K562 (cell line): ENCODE results near the gene ZFYVE28. TPM values are rescaled to one million over a fixed set of nuclear protein-coding genes. Genes with fewer than 3 reads are reported as not detected.

Source experiments
- ARID3A ChIP-seq: IDR thresholded peaks from 2 replicates; pipeline ENCODE4 v1.6.1; 2012; ENCODE audit warnings: low read depth, low read length, improper control_type of control experiment, borderline replicate concordance
- BRCA1 ChIP-seq, 2 experiments: fragments of 450-650 bp in 1 of 2; sonication (generic) in 1 of 2; formaldehyde crosslinking in 1 of 2; IDR thresholded peaks; 2 replicates each; pipeline versions ENCODE4 v1.5.0 to v1.6.1; 2017 to 2020; ENCODE audit warnings: mild to moderate bottlenecking in 1 of 2, missing genetic modification reagents in 1 of 2
- DDX20 ChIP-seq: fragments of 450-650 bp; IDR thresholded peaks from 2 replicates; pipeline ENCODE4 v1.6.1; 2016; ENCODE audit warnings: missing genetic modification characterization, low read depth, mild to moderate bottlenecking, missing compliant biosample characterization, moderate library complexity
- EP300 ChIP-seq: IDR thresholded peaks from 2 replicates; pipeline ENCODE4 v1.6.1; 2012; ENCODE audit warnings: low read length, improper control_type of control experiment
- MYC ChIP-seq, 2 experiments: fragments of 250-450 bp in 1 of 2; sonication (Bioruptor Pico) in 1 of 2; IDR thresholded peaks; 2 replicates each; pipeline versions ENCODE4 v1.5.1 to v1.6.1; 2012 to 2021; ENCODE audit warnings: low read depth in 2 of 2, borderline replicate concordance in 1 of 2, improper control_type of control experiment in 1 of 2, low read length in 1 of 2, mild to moderate bottlenecking in 1 of 2, moderate library complexity in 1 of 2
- NR4A1 ChIP-seq, 2 experiments: fragments of 250-450 bp in 1 of 2; fragments of 450-650 bp in 1 of 2; sonication (Bioruptor Pico) in 1 of 2; IDR thresholded peaks; 2 replicates each; pipeline versions ENCODE4 v1.4.0 to v1.6.1; 2016 to 2020; ENCODE audit warnings: mild to moderate bottlenecking in 2 of 2, missing compliant biosample characterization in 1 of 2, missing genetic modification characterization in 1 of 2, moderate library complexity in 1 of 2
- PRPF4 ChIP-seq: fragments of 200-400 bp; formaldehyde crosslinking; IDR thresholded peaks from one replicate; pipeline ENCODE4 v1.6.1; 2017; ENCODE audit warnings: low read length, low read depth, mild to moderate bottlenecking; ENCODE audit not compliant: insufficient read depth, poor library complexity, severe bottlenecking
- RFX1 ChIP-seq: fragments of 450-650 bp; IDR thresholded peaks from 2 replicates; pipeline ENCODE4 v1.6.1; 2016; ENCODE audit warnings: mild to moderate bottlenecking, moderate library complexity
- SMARCA5 ChIP-seq: fragments of 450-650 bp; IDR thresholded peaks from 2 replicates; pipeline ENCODE4 v1.6.1; 2016
- SRSF3 ChIP-seq: fragments of 200-400 bp; formaldehyde crosslinking; IDR thresholded peaks from 2 replicates; pipeline ENCODE4 v1.6.1; 2016; ENCODE audit warnings: mild to moderate bottlenecking, low read length, moderate library complexity; ENCODE audit not compliant: insufficient read depth
- TEAD2 ChIP-seq: fragments of 450-650 bp; IDR thresholded peaks from 2 replicates; pipeline ENCODE4 v1.6.1; 2016; ENCODE audit warnings: missing genetic modification characterization, control low read depth, missing compliant biosample characterization
- ZNF695 ChIP-seq: fragments of 450-650 bp; formaldehyde crosslinking; IDR thresholded peaks from 2 replicates; pipeline ENCODE4 v1.4.0; 2020; ENCODE audit warnings: mild to moderate bottlenecking, moderate library complexity
- polyA plus RNA-seq, 8 experiments: library from polyadenylated mRNA; depleted of rRNA in 4 of 8; stranded (reverse) in 5 of 8; unstranded in 3 of 8; fragments of >200 nt; fragmentation: Nextera tagmentation in 2 of 8; fragmentation: Illumina TruSeq in 1 of 8; extraction: Ambion mirVana in 2 of 8; extraction: Trizol in 1 of 8; gene quantifications; 2 replicates each; pipeline versions ENCODE4 v1.2.1 to v1.2.3, GENCODE V29; 2011 to 2014; ENCODE audit warnings: inconsistent platforms in 1 of 8, missing spikeins in 1 of 8
- total RNA-seq, 7 experiments: library from RNA; depleted of rRNA in 6 of 7; stranded (reverse); fragments of >200 nt in 6 of 7; fragmentation: Illumina TruSeq in 2 of 7; extraction: Trizol in 2 of 7; gene quantifications; 2 replicates each; pipeline versions ENCODE4 v1.2.1 to v1.2.3, GENCODE V29; 2011 to 2021; ENCODE audit warnings: low replicate concordance in 1 of 7
- TF ChIP-seq, protein P1 (sequence below), 2 experiments: fragments of 450-650 bp; IDR thresholded peaks; 2 replicates each; pipeline ENCODE4 v1.6.1; 2016

ZFYVE28 gene
- total and polyA plus RNA-seq, 9 of the 15 experiments (the other 6 are each of a cell fraction or from before 2014, with no cell fraction given), result 1.3 to 24.8 (median 8.9) TPM

DNA sequence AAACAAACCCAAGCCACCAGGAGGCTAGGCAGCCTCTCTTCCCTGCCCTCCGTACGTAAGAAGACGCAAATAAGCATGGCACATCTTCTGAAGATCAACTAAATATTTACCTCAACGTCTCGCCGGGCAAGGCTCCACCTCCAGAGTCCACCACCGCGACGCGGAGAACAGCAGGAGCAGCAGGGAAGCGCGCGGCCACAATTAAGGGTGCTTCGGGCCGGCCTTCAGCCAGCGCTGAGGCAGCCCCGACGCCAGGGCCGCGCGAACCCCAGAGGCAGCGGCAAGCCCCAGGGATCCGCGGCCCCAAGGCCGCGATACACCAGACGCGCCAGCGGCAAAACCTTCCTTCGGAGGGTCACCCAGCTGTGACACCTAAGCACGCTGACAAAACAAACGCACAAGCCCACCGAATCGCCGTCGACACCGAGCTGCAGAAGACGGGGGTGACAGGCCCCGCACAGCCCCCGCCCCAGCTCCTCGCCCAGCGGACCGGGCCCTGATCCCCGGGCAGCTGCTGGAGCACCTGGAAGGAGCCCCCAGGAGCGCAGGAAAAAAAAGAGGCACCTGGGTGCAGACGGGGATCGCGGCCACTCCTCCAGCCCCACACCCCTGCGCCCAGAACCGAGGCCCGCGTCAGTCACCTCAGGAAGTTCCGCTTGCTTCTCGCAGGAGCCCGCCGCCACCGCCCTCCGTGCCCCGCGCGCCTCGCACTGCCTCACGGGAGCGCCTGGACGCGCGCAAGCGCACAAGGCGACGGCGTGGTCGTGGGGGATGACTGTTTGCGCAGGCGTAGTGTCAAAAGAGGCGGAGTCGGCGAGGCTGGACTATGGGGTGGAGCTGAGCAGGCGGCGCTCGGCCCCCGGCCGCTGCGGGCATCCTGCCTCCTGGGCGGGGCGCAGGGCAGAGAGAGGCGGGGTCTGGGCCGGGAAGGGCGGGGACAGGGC is 176.8 kb downstream of the ZFYVE28 start, which contains the start of the genes HAUS3 and POLN (continued):
- TF ChIP-seq ARID3A (no peak), TEAD2 (tag) (no peak), DDX20 (tag) (no peak), EP300 (no peak), PRPF4 (no peak), MYC (IDR thresholded peaks at IDR 0.05; ENCODE audit: low read depth, low read length) (peak; percentile 82), MYC (CRISPR knock-in tag; IDR thresholded peaks at IDR 0.05; ENCODE audit: borderline replicate concordance, low read depth) (peak; percentile 55; the same call in 1 of the 2 replicates), NR4A1 (CRISPR knock-in tag; IDR thresholded peaks at IDR 0.05) (no peak), NR4A1 (tag; IDR thresholded peaks at IDR 0.05) (no peak), SMARCA5 (no peak), SRSF3 (no peak), ZNF695 (CRISPR knock-in tag) (no peak), BRCA1 (IDR thresholded peaks at IDR 0.05) (no peak), BRCA1 (CRISPR knock-in tag; IDR thresholded peaks at IDR 0.05) (no peak), RFX1 (no peak)
- TF ChIP-seq, protein P1, sequence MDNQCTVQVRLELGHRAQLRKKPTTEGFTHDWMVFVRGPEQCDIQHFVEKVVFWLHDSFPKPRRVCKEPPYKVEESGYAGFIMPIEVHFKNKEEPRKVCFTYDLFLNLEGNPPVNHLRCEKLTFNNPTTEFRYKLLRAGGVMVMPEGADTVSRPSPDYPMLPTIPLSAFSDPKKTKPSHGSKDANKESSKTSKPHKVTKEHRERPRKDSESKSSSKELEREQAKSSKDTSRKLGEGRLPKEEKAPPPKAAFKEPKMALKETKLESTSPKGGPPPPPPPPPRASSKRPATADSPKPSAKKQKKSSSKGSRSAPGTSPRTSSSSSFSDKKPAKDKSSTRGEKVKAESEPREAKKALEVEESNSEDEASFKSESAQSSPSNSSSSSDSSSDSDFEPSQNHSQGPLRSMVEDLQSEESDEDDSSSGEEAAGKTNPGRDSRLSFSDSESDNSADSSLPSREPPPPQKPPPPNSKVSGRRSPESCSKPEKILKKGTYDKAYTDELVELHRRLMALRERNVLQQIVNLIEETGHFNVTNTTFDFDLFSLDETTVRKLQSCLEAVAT (IDR thresholded peaks at IDR 0.05), result 0 out of 4 replicates have a peak, but pooled peaks of 1 of the 2 experiments have one; percentile 31
